PC-3 (cell line): ENCODE results near the gene DBNDD2. TPM values are rescaled to one million over a fixed set of nuclear protein-coding genes. Genes with fewer than 3 reads are reported as not detected.

ENCODE experiments used
- ATAC-seq: fragments of 200-7000 bp; cut with Tn5 transposase; 2 replicates; pipeline ENCODE4 v1.9.1; 2020; ENCODE audit warnings: mild to moderate bottlenecking, moderate library complexity
- BruUV-seq: library from RNA; stranded (reverse); fragments of 400-500 nt; replicated peaks from 2 replicates; lab custom pipeline; 2021; lab: Mats Ljungman, UMichigan
- CTCF ChIA-PET: fragments of 300-600 bp; sonication (Branson Sonifier 250); formaldehyde crosslinking; loops from one replicate; lab custom pipeline; 2022; ENCODE audit warnings: antibody characterized with exemption; lab: Charles Lee
- POLR2A ChIA-PET: fragments of 300-600 bp; sonication (Branson Sonifier 250); formaldehyde crosslinking; loops from one replicate; lab custom pipeline; 2022; ENCODE audit warnings: antibody characterized with exemption; ENCODE audit not compliant: unreplicated experiment; lab: Charles Lee
- DNase-seq: peaks from one replicate; pipeline ENCODE4 v3.0.0-alpha.2; 2015
- H2AFZ ChIP-seq: fragments of 300-600 bp; sonication (generic); 2 replicates; pipeline ENCODE4 v1.6.0; 2016; ENCODE audit warnings: antibody characterized with exemption, low read length
- H3F3A ChIP-seq: fragments of 300-600 bp; sonication (generic); one replicate; pipeline ENCODE4 v1.6.0; 2017; ENCODE audit warnings: antibody characterized with exemption, low read length, control low read depth, mild to moderate bottlenecking; ENCODE audit not compliant: unreplicated experiment
- H3K27ac ChIP-seq: fragments of 300-600 bp; sonication (generic); 2 replicates; pipeline ENCODE4 v1.5.1; 2016; ENCODE audit warnings: mild to moderate bottlenecking, low read length
- H3K27me3 ChIP-seq: fragments of 300-600 bp; sonication (generic); 2 replicates; pipeline ENCODE4 v1.6.1; 2016; ENCODE audit warnings: low read length, mixed read lengths
- H3K36me3 ChIP-seq: fragments of 300-600 bp; sonication (generic); 2 replicates; pipeline ENCODE4 v1.6.1; 2016; ENCODE audit warnings: low read depth, mixed run types, low read length, mixed read lengths
- H3K4me1 ChIP-seq: fragments of 300-600 bp; sonication (generic); 2 replicates; pipeline ENCODE4 v1.5.1; 2016; ENCODE audit warnings: low read length; ENCODE audit not compliant: insufficient read depth
- H3K4me2 ChIP-seq: fragments of 300-600 bp; sonication (generic); 2 replicates; pipeline ENCODE4 v1.6.0; 2016; ENCODE audit warnings: low read length
- H3K4me3 ChIP-seq: fragments of 300-600 bp; sonication (generic); 2 replicates; pipeline ENCODE4 v1.5.1; 2016; ENCODE audit warnings: mild to moderate bottlenecking, low read length, mixed read lengths
- H3K79me2 ChIP-seq: fragments of 300-600 bp; sonication (generic); 2 replicates; pipeline ENCODE4 v1.6.1; 2017; ENCODE audit warnings: low read length, mixed read lengths
- H3K9ac ChIP-seq: fragments of 300-600 bp; sonication (generic); 2 replicates; pipeline ENCODE4 v1.6.0; 2016; ENCODE audit warnings: mild to moderate bottlenecking, low read length
- H3K9me2 ChIP-seq: fragments of 300-600 bp; sonication (generic); replicated peaks from 2 replicates; pipeline ENCODE4 v1.6.1; 2016; ENCODE audit warnings: mixed run types, low read length, mixed read lengths
- H3K9me3 ChIP-seq: fragments of 300-600 bp; sonication (generic); 2 replicates; pipeline ENCODE4 v1.6.1; 2016; ENCODE audit warnings: low read length, mixed read lengths
- H4K20me1 ChIP-seq: fragments of 300-600 bp; sonication (generic); 2 replicates; pipeline ENCODE4 v1.6.1; 2016; ENCODE audit warnings: low read length, mixed read lengths
- CTCF ChIP-seq: fragments of 300-600 bp; sonication (generic); conservative IDR thresholded peaks from 2 replicates; pipeline ENCODE4 v1.5.1; 2017; ENCODE audit warnings: antibody characterized with exemption, low read depth, mild to moderate bottlenecking, low read length
- EZH2 ChIP-seq: fragments of 300-600 bp; sonication (generic); IDR thresholded peaks from one replicate; pipeline ENCODE4 v1.6.1; 2017; ENCODE audit warnings: antibody characterized with exemption, mild to moderate bottlenecking, low read length; ENCODE audit not compliant: unreplicated experiment
- EZH2phosphoT487 ChIP-seq: fragments of 300-600 bp; sonication (generic); IDR thresholded peaks from 2 replicates; pipeline ENCODE4 v1.6.1; 2018; ENCODE audit warnings: mild to moderate bottlenecking, antibody characterized with exemption, low read length, borderline replicate concordance
- intact Hi-C: fragments of 100-400 bp; cut with micrococcal nuclease; formaldehyde crosslinking; loops from 2 replicates; pipeline ENCODE4 v1.9.0; 2023
- total RNA-seq: library from RNA; depleted of rRNA; stranded (reverse); fragments of >200 nt; gene quantifications from 2 replicates; pipeline ENCODE4 v1.2.3, GENCODE V29; 2014

DBNDD2 gene
- total RNA-seq, 1 experiment from 2014 or later = 8.5 TPM

DNA sequence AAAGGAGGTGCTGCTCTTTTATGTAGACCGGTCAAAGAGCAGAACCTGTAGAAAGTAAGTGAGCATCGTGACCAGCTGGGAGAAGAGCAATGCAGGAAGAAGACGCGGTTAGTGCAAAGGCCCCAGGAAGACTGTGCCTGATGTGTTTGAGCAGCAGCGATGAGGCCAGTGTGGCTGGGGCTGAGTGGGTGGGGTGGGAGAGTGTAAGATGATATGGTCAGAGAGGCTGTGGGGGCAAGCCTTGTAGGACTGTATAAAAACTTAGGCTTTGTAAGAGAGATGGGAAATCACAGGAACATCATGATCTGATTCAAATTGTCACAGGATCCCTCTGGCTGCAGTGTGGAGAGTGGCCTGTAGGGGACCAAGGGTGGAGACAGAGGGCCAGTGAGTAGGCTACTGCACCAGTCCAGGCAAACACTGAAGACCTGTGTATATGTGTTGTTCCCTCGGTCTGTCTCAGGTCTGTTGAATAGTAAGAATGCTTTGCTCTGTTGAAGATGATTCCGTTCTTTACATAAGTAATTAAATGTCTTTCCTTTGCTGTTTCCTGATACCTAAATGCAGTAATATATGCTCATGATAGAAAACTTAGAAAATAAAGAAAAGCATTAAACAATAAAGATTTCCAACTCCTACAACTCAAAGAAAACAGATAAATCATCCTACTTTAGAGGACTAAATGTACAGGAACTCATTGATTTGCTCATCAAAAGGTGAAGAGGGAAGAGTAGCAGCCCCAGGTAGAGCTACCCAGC lies 37.9 kb downstream of the DBNDD2 start:
- DNase-seq (peak; percentile 76), ATAC-seq (peak; percentile 89)
- Histone ChIP-seq H3K9ac (no peak overlapping the region), H3K27ac (no peak overlapping the region), H3K9me2 (no peaks in the 10 kb centered on the region), H3K36me3 (no peaks in the 10 kb centered on the region), H3K27me3 (no peaks in the 10 kb centered on the region), H2AFZ (no peak overlapping the region), H4K20me1 (no peaks in the 10 kb centered on the region), H3K79me2 (no peaks in the 10 kb centered on the region), H3K4me1 (peaks cover 16% of the 10 kb centered on the region), H3K4me2 (no peak overlapping the region), H3K9me3 (no peaks in the 10 kb centered on the region), H3F3A (no peaks in the 10 kb centered on the region), H3K4me3 (no peak overlapping the region)
- TF ChIP-seq EZH2phosphoT487 (no peak), EZH2 (no peak), CTCF (peak; percentile 82)
- no TSS peak for BruUV-seq
- intact Hi-C loops = no loop called here
- POLR2A ChIA-PET = no interaction called here
- CTCF ChIA-PET = no interaction called here

- Histone ChIP-seq H3K27ac (no peak overlapping the region), H3K36me3 (no peaks in the 10 kb centered on the region), H4K20me1 (no peaks in the 10 kb centered on the region), H3K27me3 (no peaks in the 10 kb centered on the region), H3K4me2 (no peak overlapping the region), H3K9me3 (no peaks in the 10 kb centered on the region), H3K4me3 (no peak overlapping the region), H2AFZ (no peak overlapping the region), H3K9ac (no peak overlapping the region), H3K9me2 (no peaks in the 10 kb centered on the region), H3F3A (no peaks in the 10 kb centered on the region), H3K79me2 (no peaks in the 10 kb centered on the region), H3K4me1 (peaks cover 16% of the 10 kb centered on the region)
- DNase-seq (peak; percentile 54), ATAC-seq (peak; percentile 46)
- intact Hi-C loops = no loop called here
- TF ChIP-seq CTCF (no peak), EZH2phosphoT487 (no peak)
- ChIA-PET POLR2A (no interaction called here), CTCF (interaction anchor here (0.6 kb wide), 1 partner anchor 130 kb away, joined by 3 read pairs; no protein-coding TSS in a partner anchor)
- BruUV-seq = no TSS peak
These were observed 40.2 kb downstream of the DBNDD2 start for GRCh38 chr20:45448270-45448669.

DNA sequence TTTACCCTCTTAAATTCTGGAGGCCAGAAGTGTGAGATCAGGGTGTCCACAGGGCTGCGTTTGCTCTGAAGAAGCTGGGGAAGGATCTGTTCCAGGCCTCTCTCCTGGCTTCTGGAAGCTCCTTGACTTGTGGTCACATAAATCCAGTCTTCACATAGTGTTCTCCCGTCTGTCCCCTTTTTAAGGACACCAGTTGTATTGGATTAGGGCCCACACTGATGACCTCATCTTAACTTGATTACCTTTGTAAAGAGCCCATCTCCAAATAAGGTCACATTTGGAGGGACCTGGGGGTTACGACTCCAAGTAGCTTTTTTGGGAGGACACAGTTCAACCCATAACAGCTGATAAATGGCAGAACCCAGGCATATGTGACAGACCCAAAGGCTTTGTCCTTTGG lies 41.4 kb downstream of the DBNDD2 start:
- ChIA-PET CTCF (interaction anchor here (0.6 kb wide), 1 partner anchor 14 kb away, joined by 3 read pairs; no protein-coding TSS in a partner anchor), POLR2A (no interaction called here)
- ATAC-seq (no peak), DNase-seq (no peak)
- Histone ChIP-seq H3K9me3 (no peaks in the 10 kb centered on the region), H4K20me1 (no peaks in the 10 kb centered on the region), H3K79me2 (no peaks in the 10 kb centered on the region), H3K36me3 (no peaks in the 10 kb centered on the region), H3K4me3 (no peak overlapping the region), H3F3A (no peaks in the 10 kb centered on the region), H3K4me1 (peaks cover 7% of the 10 kb centered on the region), H2AFZ (no peak overlapping the region), H3K9ac (no peak overlapping the region), H3K4me2 (no peak overlapping the region), H3K27ac (no peak overlapping the region), H3K9me2 (no peaks in the 10 kb centered on the region), H3K27me3 (no peaks in the 10 kb centered on the region)
- intact Hi-C loops = no loop called here
- BruUV-seq = no TSS peak
- TF ChIP-seq CTCF = no peak
- TF ChIP-seq EZH2phosphoT487 = no peak
- no peak for TF ChIP-seq EZH2
